GM23248 (cell line): ENCODE measurements around the gene PRPS1.

Source experiments
- EZH2 ChIP-seq: fragments of 200-600 bp; sonication (generic); IDR thresholded peaks from 2 replicates; pipeline ENCODE4 v1.6.1; 2018; ENCODE audit warnings: antibody characterized with exemption, mild to moderate bottlenecking; ENCODE audit not compliant: insufficient read depth, poor library complexity, severe bottlenecking
- EZH2phosphoT487 ChIP-seq: fragments of 200-600 bp; sonication (generic); IDR thresholded peaks from 2 replicates; pipeline ENCODE4 v1.6.1; 2018; ENCODE audit warnings: antibody characterized with exemption, moderate library complexity, mild to moderate bottlenecking, low read depth; ENCODE audit not compliant: insufficient read depth

DNA sequence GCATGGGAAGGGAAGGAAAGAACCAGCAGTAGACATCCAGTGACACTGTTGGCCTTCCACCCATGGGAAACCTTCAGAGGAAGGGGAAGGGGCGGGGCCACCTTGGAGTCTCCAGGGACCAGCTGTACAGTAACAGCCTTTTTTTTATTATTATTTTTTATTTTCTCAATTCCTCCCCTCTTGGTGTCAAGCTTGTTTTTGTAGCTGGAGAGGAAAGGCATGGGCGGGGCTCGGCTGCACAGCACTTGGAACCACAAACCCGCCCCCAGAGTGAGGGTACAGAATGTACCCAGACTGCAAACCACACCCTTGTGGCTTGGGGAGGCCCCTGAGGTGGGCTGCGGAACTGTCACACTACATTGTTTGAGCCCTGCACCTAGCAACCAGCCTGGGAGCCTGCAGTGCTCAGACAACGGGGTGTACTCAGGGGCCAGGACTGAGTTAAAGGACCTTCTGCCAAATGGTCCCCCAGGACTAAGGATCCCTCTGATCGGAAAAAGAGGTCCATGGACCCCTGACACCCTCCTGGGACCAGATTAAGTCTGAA, 45.7 kb downstream of the PRPS1 start:
- TF ChIP-seq EZH2phosphoT487 (no peak), EZH2 (no peak)
